ENCODE results near the gene GPR107.

DNA sequence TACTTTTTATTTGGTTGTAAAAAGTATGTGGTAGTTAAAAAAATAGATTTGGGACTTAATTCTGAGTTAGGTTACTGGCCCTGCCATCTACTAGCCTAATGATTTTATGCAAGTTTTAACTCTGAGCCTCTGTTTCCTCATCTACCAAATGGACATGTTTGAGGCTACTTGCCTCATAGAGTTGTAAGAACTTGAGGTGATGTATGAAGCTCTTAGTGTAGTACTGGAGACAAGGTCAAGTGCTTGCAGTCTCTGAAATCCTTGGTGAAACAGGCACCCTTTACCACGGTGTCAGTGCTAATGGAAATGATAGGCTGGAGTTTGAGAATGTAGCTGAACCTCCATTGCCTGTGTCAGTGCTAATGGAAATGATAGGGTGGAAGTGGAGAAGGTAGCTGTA lies 15.3 kb downstream of the GPR107 start:
- TF ChIP-seq, protein P1, sequence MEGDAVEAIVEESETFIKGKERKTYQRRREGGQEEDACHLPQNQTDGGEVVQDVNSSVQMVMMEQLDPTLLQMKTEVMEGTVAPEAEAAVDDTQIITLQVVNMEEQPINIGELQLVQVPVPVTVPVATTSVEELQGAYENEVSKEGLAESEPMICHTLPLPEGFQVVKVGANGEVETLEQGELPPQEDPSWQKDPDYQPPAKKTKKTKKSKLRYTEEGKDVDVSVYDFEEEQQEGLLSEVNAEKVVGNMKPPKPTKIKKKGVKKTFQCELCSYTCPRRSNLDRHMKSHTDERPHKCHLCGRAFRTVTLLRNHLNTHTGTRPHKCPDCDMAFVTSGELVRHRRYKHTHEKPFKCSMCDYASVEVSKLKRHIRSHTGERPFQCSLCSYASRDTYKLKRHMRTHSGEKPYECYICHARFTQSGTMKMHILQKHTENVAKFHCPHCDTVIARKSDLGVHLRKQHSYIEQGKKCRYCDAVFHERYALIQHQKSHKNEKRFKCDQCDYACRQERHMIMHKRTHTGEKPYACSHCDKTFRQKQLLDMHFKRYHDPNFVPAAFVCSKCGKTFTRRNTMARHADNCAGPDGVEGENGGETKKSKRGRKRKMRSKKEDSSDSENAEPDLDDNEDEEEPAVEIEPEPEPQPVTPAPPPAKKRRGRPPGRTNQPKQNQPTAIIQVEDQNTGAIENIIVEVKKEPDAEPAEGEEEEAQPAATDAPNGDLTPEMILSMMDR (conservative IDR thresholded peaks at IDR 0.05; ENCODE audit: low read depth in 2 of 2): no peak
- TF ChIP-seq POLR2AphosphoS5 (IDR thresholded peaks at IDR 0.05; ENCODE audit: low read depth): no peak

Measured in GM23338 (cell line).